WI38 (cell line): ENCODE results near the gene FMN2.

ENCODE experiments used
- H3K4me3 ChIP-seq: 2 replicates; pipeline ENCODE4 v1.5.1; 2011; ENCODE audit warnings: low read depth, mild to moderate bottlenecking, control low read depth, low read length
- CTCF ChIP-seq: IDR thresholded peaks from 2 replicates; pipeline ENCODE4 v1.5.1; 2012; ENCODE audit warnings: low read depth, mild to moderate bottlenecking, control low read depth, low read length

FMN2 gene

DNA sequence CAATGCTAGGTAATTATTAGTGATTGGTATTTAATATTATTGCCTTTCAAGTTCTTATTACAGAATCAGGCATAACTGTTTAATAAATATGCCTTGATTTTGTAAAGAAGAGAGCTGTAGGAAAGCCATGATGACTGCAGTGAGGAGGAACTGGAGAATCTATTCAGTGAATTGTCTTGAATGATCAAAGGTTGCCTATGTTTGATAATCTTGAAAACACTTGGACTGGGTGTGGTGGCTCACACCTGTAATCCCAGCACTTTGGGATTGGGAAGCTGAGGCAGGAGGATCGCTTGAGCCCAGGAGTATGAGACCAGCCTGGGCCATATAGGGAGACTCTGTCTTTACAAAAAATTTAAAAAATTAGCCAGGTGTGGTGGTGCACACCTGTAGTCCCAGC lies 42.4 kb downstream of the FMN2 start:
- H3K4me3 ChIP-seq: no peak overlapping the region
- TF ChIP-seq CTCF: no peak

DNA sequence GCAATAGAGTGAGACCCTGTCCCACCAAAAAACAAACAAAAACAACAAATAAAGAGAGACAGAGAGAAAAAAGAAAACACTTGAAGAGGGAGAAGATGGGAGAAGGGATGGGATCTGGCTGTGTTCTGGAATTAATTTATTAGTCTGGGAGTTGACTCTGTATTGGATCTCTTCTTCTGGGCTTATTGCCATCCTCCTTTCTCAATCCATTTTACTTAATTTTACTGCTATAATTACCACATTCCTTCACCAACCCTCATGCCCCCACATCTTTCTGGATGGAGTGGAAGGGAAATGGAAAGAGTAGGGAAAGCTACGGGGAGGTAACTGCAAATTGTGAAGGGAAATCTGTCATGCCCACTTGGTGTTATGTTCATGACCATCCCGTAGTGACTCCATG lies 42.9 kb downstream of the FMN2 start:
- no peak for TF ChIP-seq CTCF
- H3K4me3 ChIP-seq: no peak overlapping the region

- no peak for TF ChIP-seq CTCF
- no peak overlapping the region for H3K4me3 ChIP-seq
Observed at GRCh38 chr1:240136402-240136801, 44.7 kb downstream of the FMN2 start.

- H3K4me3 ChIP-seq: no peak overlapping the region
- TF ChIP-seq CTCF: no peak
Observed at GRCh38 chr1:240138867-240139266, 47.2 kb downstream of the FMN2 start.

- H3K4me3 ChIP-seq: no peak overlapping the region
- TF ChIP-seq CTCF: no peak
Observed at GRCh38 chr1:240139511-240139910, 47.8 kb downstream of the FMN2 start.

DNA sequence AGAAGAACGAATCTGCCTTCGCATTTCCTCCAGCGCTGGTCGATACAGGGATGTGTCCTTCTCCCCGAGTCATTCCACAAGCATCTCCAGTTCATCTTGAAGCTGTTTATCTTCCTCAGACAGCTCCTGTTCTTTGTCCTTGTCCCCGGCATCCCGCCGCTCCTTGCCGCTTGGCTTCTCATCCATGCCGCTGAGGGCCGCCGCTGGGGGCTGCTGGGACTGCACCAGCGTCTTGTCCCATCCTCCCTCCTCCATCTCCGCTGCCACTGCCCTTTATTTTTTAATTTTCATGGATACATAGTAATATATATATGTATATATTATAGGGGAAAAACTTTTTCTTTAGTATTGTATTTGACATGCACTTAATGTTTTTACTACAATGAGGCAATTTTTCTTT lies 53.4 kb downstream of the FMN2 start:
- no peak for TF ChIP-seq CTCF
- H3K4me3 ChIP-seq: no peak overlapping the region

DNA sequence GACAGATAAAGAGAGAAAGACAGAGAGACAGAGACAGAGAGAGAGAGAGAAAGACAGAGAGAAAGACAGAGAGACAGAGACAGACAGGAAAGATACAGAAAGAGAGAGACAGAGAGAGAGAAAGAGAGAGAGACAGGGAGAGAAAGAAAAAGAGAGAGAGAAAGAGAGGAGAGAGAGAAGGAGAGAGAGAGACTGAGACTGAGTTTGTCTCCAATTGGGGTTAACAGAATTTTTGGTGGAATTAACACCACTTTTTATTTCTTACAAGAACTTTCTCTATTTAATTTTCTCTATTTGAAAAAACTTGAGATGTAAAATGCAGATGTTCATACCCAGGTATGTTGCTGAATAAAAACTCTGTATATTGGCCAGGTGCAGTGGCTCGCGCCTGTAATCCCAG lies 56.6 kb downstream of the FMN2 start:
- H3K4me3 ChIP-seq: no peak overlapping the region
- TF ChIP-seq CTCF: no peak
